ENCODE measurements around the gene OLIG3.

The OLIG3 gene

DNA sequence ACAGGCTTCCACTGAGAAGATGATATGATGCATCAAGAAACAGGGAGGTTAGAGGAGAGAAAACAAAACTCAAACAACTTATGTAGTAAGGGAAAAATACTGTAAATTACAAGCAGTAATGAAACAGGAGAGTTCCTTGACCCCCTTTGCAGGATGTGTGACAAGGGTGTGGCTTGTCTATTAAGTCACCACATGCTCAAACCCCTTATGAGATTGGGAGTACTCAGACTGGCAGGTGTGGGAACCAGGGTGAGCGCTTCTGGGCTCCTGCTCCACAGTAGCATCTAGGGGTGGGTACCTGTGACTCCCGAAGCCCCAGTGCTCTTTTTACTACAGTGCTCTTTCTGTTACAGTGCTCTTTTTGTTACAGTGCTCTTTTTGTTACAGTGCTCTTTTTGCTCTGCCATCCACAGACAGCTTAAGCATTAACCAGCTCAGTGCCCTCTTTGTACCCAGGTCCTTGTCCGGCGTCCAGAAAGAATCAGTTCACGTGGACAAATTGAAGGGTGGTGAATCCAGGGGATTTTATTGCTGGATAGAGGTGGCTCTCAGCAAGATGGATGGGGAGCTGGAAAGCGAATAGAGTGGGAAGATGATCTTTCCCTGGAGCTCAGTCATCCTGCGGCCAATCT, 28.7 kb downstream of the OLIG3 start:
- DNase-seq: no peak

DNA sequence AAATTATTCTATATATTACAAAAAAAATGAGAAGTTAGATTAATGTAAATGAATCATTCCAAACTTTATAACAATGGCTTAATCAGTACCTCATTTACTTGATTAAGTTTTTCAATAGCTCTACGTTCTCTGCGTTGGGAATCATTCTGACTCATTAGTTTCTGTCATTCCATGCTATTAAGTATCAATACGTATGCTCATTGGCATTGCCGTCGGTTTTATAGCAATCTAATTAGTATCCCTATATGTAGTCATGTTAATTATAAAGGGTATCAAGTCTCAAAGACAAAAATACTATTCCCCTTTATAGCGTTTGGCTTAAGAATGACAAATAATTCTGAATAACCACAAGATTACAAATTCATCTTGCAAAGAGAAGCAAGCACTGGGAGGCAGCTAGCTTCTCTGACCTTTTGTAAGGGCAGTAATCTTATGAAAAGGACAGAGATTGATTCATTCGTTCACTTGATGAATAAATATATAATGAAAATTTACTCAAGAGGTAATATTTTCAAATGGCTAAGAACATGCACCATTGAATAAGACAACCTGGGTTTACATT, 41.8 kb downstream of the OLIG3 start:
- DNase-seq: no peak

GRCh38 chr6:137443901-137444300, 50.3 kb downstream of the OLIG3 start:
- DNase-seq: no peak

Measured in central memory CD4-positive, alpha-beta T cell (primary cell).